NCI-H69 (cell line): ENCODE data around the gene CTXN1.
A peak's percentile ranks its signal among the peaks of the same experiment; 100 is the strongest.
"Not testable (repeated sequence)": the region's sequence is repeated elsewhere in the genome, so short reads cannot be mapped to it uniquely, and the experiment has no call there.

ENCODE experiments used
- DNase-seq: peaks from one replicate; lab custom pipeline; 2025; lab: John Stamatoyannopoulos, UW

CTXN1 gene

DNA sequence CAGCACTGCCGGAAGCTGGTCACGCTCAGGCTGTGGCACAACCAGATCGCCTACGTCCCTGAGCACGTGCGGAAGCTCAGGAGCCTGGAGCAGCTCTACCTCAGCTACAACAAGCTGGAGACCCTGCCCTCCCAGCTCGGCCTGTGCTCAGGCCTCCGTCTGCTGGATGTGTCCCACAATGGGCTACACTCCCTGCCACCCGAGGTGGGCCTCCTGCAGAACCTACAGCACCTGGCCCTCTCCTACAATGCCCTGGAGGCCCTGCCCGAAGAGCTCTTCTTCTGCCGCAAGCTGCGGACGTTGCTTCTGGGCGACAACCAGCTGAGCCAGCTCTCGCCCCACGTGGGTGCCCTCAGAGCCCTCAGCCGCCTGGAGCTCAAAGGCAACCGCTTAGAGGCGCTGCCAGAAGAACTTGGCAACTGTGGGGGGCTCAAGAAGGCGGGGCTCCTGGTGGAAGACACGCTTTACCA lies 25.5 kb downstream of the CTXN1 start:
- DNase-seq = no peak

GRCh38 chr19:7899751-7900378 lies 26.1 kb downstream of the CTXN1 start:
- DNase-seq = no peak

DNA sequence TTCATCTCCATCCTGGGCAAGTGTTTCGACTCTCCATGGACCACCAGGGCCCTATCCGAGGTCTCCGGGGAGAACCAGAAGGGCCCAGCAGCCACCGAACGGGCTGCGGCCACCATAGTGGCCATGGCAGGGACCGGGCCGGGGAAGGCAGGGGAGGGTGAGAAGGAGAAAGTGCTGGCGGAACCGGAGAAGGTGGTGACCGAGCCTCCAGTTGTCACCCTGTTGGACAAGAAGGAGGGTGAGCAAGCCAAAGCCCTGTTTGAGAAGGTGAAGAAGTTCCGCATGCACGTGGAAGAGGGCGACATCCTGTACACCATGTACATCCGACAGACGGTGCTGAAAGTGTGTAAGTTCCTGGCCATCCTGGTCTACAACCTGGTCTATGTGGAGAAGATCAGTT lies 27.0 kb downstream of the CTXN1 start:
- DNase-seq = no peak

DNA sequence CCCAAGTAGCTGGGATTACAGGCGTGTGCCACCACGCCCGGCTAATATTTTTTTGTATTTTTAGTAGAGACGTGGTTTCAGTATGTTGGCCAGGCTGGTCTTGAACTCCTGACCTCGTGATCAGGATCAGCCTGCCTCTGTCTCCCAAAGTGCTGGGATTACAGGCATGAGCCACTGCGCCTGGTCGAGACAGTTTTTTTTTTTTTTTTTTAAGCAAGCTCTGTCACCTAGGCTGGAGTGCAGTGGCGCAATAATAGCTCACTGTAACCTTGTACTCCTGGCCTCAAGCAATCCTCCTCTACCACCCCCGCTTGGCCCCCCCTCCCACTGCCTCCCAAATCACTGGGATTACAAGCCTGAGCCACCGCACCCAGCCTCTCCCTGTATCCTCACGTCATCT lies 28.6 kb downstream of the CTXN1 start:
- DNase-seq = no peak

- DNase-seq = no peak
Measured at GRCh38 chr19:7895565-7895964, 30.4 kb downstream of the CTXN1 start.

DNA sequence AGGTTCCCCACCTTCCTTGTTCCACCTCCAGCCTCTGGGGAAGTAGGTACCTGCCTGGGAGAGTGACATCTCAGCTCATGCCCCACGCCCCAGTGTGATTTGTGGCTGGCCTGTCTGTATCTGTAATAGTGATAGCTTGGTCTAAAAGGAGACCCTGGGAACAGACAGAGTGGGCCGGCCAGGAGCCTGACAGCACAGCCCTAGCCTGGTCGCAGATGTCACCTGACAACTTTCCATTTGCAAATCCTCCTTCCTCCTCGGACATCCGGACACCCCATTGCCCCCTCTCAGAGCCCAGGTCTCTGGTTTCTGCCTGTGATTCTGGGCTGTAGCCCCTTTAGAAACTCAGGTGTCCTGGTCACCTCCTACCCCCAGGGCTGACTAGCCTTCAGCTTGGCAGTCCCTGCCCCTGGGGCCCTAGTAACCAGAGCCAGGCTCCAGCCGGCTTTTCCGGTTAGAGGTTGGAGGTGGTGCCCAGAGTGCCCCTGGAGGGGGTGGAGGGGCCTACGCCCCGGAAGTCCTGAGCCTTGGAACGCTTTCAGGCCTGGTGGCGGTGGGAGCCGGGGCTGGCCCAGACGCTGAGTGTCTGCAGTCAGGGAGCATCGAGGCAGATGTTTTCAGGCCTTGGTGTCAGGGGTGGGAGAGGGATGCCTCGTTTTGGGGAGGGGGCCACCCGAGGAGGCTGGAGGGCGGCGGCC lies 31.2 kb downstream of the CTXN1 start:
- no peak for DNase-seq

DNA sequence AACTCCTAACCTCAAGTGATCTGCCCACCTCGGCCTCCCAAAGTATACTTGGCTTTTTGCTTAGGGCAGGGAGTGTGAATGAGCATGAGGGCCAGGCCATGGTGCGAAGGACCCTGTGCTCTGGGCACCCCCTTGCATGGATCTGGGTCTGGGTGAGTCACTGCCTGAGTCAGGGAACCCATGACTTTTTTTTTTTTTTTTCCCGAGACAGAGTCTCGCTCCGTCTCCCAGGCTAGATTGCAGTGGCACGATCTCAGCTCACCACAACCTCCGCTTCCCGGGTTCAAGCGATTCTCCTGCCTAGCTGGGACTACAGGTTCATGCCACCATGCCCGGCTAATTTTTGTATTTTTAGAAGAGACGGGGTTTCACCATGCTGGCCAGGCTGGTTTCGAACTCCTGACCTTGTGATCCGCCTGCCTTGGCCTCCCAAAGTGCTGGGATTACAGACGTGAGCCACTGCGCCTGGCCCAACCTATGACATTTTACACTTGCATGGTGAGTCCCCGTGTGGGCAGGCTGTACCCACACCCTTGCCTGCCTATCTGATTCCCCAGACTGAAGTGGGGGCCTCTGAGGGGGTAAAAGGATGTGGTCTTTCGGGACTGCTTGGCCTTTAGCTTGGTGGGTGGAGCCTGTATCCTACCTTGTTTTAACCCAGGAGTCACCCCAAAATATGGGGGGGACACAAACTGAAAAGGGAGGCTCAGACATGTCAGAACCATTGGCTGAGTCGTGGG lies 32.4 kb downstream of the CTXN1 start:
- DNase-seq = not testable (repeated sequence)

DNA sequence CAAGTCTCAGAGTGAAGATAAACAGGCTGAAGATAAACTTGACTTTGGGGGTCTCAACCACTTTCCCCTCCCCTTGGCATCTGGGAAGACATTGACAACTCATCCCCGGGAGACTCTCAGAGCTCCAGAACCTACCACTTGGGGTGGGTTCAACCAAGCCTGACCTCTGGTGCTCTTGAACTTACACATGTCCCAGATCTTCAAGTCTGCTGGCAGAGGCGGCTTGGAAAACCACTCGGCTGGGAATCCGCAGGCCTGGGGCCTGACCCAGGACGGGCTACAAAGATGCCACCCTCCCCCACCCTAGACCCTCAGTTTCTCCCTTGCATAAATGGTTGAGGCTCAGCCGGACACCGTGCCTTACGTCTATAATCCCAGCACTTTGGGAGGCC lies 37.1 kb downstream of the CTXN1 start:
- DNase-seq = no peak

DNA sequence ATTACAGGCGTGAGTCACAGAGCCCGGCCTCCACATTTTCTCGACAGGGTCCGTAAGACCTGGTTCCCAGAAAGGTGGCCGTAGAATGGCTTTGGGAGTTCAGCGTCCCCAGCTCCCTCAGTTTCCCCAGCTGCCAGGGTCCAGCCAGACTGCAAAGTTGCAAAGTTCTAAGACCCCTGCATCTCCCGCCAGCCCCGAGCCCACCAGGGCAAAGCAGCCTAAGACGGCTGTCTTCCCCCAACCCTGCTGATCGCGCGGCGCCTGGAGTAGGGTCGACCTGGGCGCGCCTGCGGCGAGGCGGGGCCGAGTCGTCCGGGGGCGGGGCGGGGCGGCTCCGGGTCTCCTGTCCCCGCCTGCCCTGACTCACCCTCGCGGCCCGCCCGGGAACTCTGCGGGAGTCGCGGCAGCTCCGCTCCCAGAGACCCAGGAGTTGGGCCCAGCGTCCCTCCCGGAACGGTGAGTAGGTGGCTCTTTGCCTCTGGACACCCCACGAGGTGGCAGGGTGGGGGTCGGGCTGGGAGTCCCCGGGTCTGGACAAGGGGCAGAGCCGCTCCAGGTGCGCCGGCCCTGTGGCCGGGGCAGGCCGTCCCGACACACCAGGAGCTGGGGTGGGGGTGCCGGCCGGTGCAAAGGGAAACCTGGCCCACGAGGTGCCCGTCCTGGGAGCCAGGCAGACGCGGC lies 37.6 kb downstream of the CTXN1 start, which contains the start of gene LRRC8E:
Gene LRRC8E, plus strand, starts transcription at position 366 of the 681 bp plus-strand sequence. CDS start 7,094 bp downstream, outside the sequence.
- DNase-seq = peak; percentile 73

DNA sequence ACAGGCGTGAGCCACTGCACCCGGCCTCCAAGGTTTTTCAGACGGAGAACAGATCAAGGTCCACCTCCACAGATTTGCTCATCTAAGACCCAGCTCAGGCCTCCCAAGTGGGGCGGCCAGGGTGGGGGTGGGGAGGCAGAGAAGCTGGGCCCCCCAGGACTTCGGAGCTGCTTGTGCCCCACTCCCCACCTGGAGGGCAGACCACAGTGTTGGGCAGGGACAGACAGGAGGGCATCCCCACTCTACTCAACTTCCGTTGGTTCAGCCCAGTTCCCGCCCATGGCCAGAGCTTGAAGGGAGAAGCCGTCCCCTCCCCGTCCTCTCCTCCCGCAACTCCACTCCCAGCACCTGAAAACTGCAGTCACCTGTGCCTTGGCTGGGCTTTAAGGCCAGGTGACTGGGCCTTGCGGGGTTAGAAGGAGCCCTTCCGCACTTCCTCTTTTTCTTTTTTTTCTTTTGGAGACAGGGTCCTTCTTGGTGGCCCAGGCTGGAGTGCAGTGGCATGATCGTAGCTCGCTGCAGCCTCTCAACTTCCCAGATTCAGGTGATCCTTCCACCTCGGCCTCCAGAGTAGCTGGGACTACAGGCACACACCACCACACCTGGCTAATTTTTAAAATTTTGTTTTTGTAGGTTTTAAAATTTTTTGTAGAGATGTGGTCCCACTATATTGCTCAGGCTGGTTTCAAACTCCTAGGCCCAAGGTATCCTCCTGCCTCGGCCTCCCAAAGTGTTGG lies 38.4 kb downstream of the CTXN1 start:
- no peak for DNase-seq

GRCh38 chr19:7885818-7886217 lies 40.1 kb downstream of the CTXN1 start:
- no peak for DNase-seq

GRCh38 chr19:7883796-7884570 lies 42.0 kb downstream of the CTXN1 start:
- DNase-seq = peak; percentile 25

GRCh38 chr19:7883105-7883504 lies 42.8 kb downstream of the CTXN1 start:
- DNase-seq = no peak

GRCh38 chr19:7881910-7882309 lies 44.0 kb downstream of the CTXN1 start:
- DNase-seq = no peak

DNA sequence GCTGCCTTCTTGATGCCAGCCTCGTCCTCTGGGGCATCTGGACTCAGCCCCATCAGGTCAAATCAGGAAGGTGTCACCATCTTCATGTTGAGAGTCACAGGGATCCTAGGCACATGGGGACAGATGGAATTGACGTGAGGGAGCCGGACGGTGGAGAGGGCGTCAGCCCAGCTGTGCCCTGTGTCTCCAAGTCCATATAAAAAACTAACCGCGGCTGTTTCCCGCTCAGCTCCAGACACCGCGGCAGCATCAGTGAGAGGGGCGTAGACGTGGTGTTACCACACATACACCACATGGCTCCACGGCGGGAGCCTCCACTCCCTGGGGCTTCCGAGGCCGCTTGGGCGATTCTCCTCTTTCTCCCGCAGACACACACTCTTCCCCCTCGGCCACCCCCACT lies 46.1 kb downstream of the CTXN1 start:
- DNase-seq = peak; percentile 52

- no peak for DNase-seq
Measured at GRCh38 chr19:7879111-7879807, 46.7 kb downstream of the CTXN1 start.

GRCh38 chr19:7877249-7877836 lies 48.6 kb downstream of the CTXN1 start:
- no peak for DNase-seq

DNA sequence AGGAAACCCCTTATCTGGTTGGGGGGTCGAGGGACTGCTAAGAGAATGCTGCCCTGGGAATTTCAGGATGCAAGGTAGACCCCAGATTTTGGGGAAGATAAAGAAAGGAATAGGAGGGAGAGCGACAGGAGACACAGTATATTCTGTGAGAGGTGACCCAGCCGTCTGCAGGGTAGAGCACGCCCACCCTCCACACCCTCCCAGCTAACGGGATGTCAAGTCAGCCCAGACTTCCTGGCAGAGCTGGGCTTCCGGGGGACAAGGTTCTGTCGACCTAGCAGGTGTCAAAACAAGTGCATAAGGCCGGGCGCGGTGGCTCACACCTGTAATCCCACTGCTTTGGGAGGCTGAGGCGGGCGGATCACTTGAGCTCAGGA lies 51.0 kb downstream of the CTXN1 start:
- DNase-seq = no peak
